ENCODE measurements around the gene ROBO2.

Gene ROBO2

GRCh38 chr3:77489216-77489615 is 449.3 kb downstream of the ROBO2 start:
- Histone ChIP-seq H3K4me3 (replicated peaks; ENCODE audit: low read depth, low read length) (no peak overlapping the region), H3K27me3 (replicated peaks; ENCODE audit: control insufficient read depth, insufficient read depth, low read length) (no peaks in the 10 kb centered on the region), H3K36me3 (ENCODE audit: control insufficient read depth, insufficient read depth, low read length) (no peaks in the 10 kb centered on the region)
- no peak for DNase-seq (ENCODE audit: extremely low read depth, insufficient read length)
- TF ChIP-seq CTCF (IDR thresholded peaks at IDR 0.05; ENCODE audit: insufficient read depth, low read length, poor library complexity, severe bottlenecking), result no peak

GRCh38 chr3:77491961-77492360 is 452.1 kb downstream of the ROBO2 start:
- no peak for TF ChIP-seq CTCF (IDR thresholded peaks at IDR 0.05; ENCODE audit: insufficient read depth, low read length, poor library complexity, severe bottlenecking)
- Histone ChIP-seq H3K27me3 (replicated peaks; ENCODE audit: control insufficient read depth, insufficient read depth, low read length) (no peaks in the 10 kb centered on the region), H3K36me3 (ENCODE audit: control insufficient read depth, insufficient read depth, low read length) (no peaks in the 10 kb centered on the region), H3K4me3 (replicated peaks; ENCODE audit: low read depth, low read length) (no peak overlapping the region)
- DNase-seq (ENCODE audit: extremely low read depth, insufficient read length), result no peak

- no peak for TF ChIP-seq CTCF (IDR thresholded peaks at IDR 0.05; ENCODE audit: insufficient read depth, low read length, poor library complexity, severe bottlenecking)
- DNase-seq (ENCODE audit: extremely low read depth, insufficient read length), result no peak
- Histone ChIP-seq H3K27me3 (replicated peaks; ENCODE audit: control insufficient read depth, insufficient read depth, low read length) (no peaks in the 10 kb centered on the region), H3K36me3 (ENCODE audit: control insufficient read depth, insufficient read depth, low read length) (no peaks in the 10 kb centered on the region), H3K4me3 (replicated peaks; ENCODE audit: low read depth, low read length) (no peak overlapping the region)
These were observed 460.8 kb downstream of the ROBO2 start for GRCh38 chr3:77500721-77501120.

GRCh38 chr3:77506384-77506783 is 466.5 kb downstream of the ROBO2 start:
- Histone ChIP-seq H3K4me3 (replicated peaks; ENCODE audit: low read depth, low read length) (no peak overlapping the region), H3K36me3 (ENCODE audit: control insufficient read depth, insufficient read depth, low read length) (no peaks in the 10 kb centered on the region), H3K27me3 (replicated peaks; ENCODE audit: control insufficient read depth, insufficient read depth, low read length) (no peaks in the 10 kb centered on the region)
- no peak for DNase-seq (ENCODE audit: extremely low read depth, insufficient read length)
- TF ChIP-seq CTCF (IDR thresholded peaks at IDR 0.05; ENCODE audit: insufficient read depth, low read length, poor library complexity, severe bottlenecking), result no peak

GRCh38 chr3:77513542-77513941 is 473.6 kb downstream of the ROBO2 start:
- no peaks in the 10 kb centered on the region for H3K27me3 ChIP-seq (replicated peaks; ENCODE audit: control insufficient read depth, insufficient read depth, low read length)
- H3K36me3 ChIP-seq (ENCODE audit: control insufficient read depth, insufficient read depth, low read length), result no peaks in the 10 kb centered on the region
- no peak overlapping the region for H3K4me3 ChIP-seq (replicated peaks; ENCODE audit: low read depth, low read length)
- no peak for TF ChIP-seq CTCF (IDR thresholded peaks at IDR 0.05; ENCODE audit: insufficient read depth, low read length, poor library complexity, severe bottlenecking)
- DNase-seq (ENCODE audit: extremely low read depth, insufficient read length), result no peak

- no peak overlapping the region for H3K4me3 ChIP-seq (replicated peaks; ENCODE audit: low read depth, low read length)
- no peak for DNase-seq (ENCODE audit: extremely low read depth, insufficient read length)
- no peaks in the 10 kb centered on the region for H3K36me3 ChIP-seq (ENCODE audit: control insufficient read depth, insufficient read depth, low read length)
- no peaks in the 10 kb centered on the region for H3K27me3 ChIP-seq (replicated peaks; ENCODE audit: control insufficient read depth, insufficient read depth, low read length)
- no peak for TF ChIP-seq CTCF (IDR thresholded peaks at IDR 0.05; ENCODE audit: insufficient read depth, low read length, poor library complexity, severe bottlenecking)
These were observed 474.9 kb downstream of the ROBO2 start for GRCh38 chr3:77514766-77515165.
